WTC11 (cell line): Measurements from ENCODE around the gene TUBE1. TPM values are rescaled to one million over a fixed set of nuclear protein-coding genes. Genes with fewer than 3 reads are reported as not detected.

ENCODE experiments used
- ATAC-seq: fragments of 200-7000 bp; cut with Tn5 transposase; 2 replicates; pipeline ENCODE4 v1.10.0; 2021; ENCODE audit warnings: mild to moderate bottlenecking, moderate library complexity
- CTCF ChIA-PET: fragments of 300-600 bp; sonication (Branson Sonifier 250); formaldehyde crosslinking; loops from one replicate; lab custom pipeline; 2021; ENCODE audit warnings: antibody characterized with exemption; lab: Charles Lee
- POLR2A ChIA-PET: fragments of 350-600 bp; sonication (Branson Sonifier 250); formaldehyde crosslinking; loops from one replicate; lab custom pipeline; 2021; ENCODE audit warnings: antibody characterized with exemption; lab: Charles Lee
- DNase-seq: peaks from one replicate; pipeline ENCODE4 v3.0.0; 2021; ENCODE audit warnings: low spot score
- H3K27ac Mint-ChIP-seq: 2 replicates; pipeline ENCODE4 v1.8.0; 2021; ENCODE audit warnings: mixed read lengths
- H3K27me3 Mint-ChIP-seq: 2 replicates; pipeline ENCODE4 v1.8.0; 2021; ENCODE audit warnings: low read depth, mild to moderate bottlenecking, moderate library complexity, mixed read lengths
- H3K36me3 Mint-ChIP-seq: 2 replicates; pipeline ENCODE4 v1.8.0; 2021; ENCODE audit warnings: mixed read lengths
- H3K4me1 Mint-ChIP-seq: 2 replicates; pipeline ENCODE4 v1.8.0; 2022; ENCODE audit warnings: mixed read lengths
- H3K4me3 Mint-ChIP-seq: 2 replicates; pipeline ENCODE4 v1.8.0; 2021; ENCODE audit warnings: mild to moderate bottlenecking, moderate library complexity, mixed read lengths
- H3K9me3 Mint-ChIP-seq: 2 replicates; pipeline ENCODE4 v1.8.0; 2021; ENCODE audit warnings: mixed read lengths
- ETV6 ChIP-seq: sonication (generic); formaldehyde crosslinking; IDR thresholded peaks from 2 replicates; pipeline ENCODE4 v1.8.1; 2022; ENCODE audit warnings: mild to moderate bottlenecking, missing genetic modification reagents
- GABPB1 ChIP-seq: sonication (generic); formaldehyde crosslinking; IDR thresholded peaks from 2 replicates; pipeline ENCODE4 v1.8.1; 2023; ENCODE audit warnings: mild to moderate bottlenecking, missing genetic modification reagents
- GTF2I ChIP-seq: fragments of 250-450 bp; sonication (Bioruptor Pico); conservative IDR thresholded peaks from 2 replicates; pipeline ENCODE4 v1.4.0; 2021; ENCODE audit warnings: mild to moderate bottlenecking
- JUN ChIP-seq: sonication (generic); formaldehyde crosslinking; IDR thresholded peaks from 2 replicates; pipeline ENCODE4 v1.8.0; 2023; ENCODE audit warnings: mild to moderate bottlenecking, missing genetic modification reagents
- MXD4 ChIP-seq: fragments of 250-450 bp; sonication (Bioruptor Pico); IDR thresholded peaks from 2 replicates; pipeline ENCODE4 v1.8.0; 2021; ENCODE audit warnings: mild to moderate bottlenecking, moderate library complexity, borderline replicate concordance
- NFATC4 ChIP-seq: fragments of 250-450 bp; sonication (Bioruptor Pico); IDR thresholded peaks from 2 replicates; pipeline ENCODE4 v1.9.0; 2021; ENCODE audit warnings: mild to moderate bottlenecking
- NR1H2 ChIP-seq: sonication (generic); formaldehyde crosslinking; IDR thresholded peaks from 2 replicates; pipeline ENCODE4 v1.9.0; 2021; ENCODE audit warnings: mild to moderate bottlenecking, moderate library complexity, missing genetic modification reagents
- RELA ChIP-seq: sonication (generic); formaldehyde crosslinking; IDR thresholded peaks from 2 replicates; pipeline ENCODE4 v1.8.1; 2022; ENCODE audit warnings: missing genetic modification reagents, mild to moderate bottlenecking, borderline replicate concordance
- ZNF121 ChIP-seq: sonication (generic); formaldehyde crosslinking; IDR thresholded peaks from 2 replicates; pipeline ENCODE4 v1.8.0; 2023; ENCODE audit warnings: missing genetic modification reagents
- ZNF219 ChIP-seq: sonication (generic); formaldehyde crosslinking; IDR thresholded peaks from 2 replicates; pipeline ENCODE4 v1.8.0; 2023; ENCODE audit warnings: missing genetic modification reagents, mild to moderate bottlenecking, borderline replicate concordance
- ZNF232 ChIP-seq: sonication (generic); formaldehyde crosslinking; IDR thresholded peaks from 2 replicates; pipeline ENCODE4 v1.8.0; 2022; ENCODE audit warnings: mild to moderate bottlenecking, missing genetic modification reagents
- ZNF263 ChIP-seq: sonication (generic); formaldehyde crosslinking; IDR thresholded peaks from 2 replicates; pipeline ENCODE4 v1.8.1; 2022; ENCODE audit warnings: low read depth, mild to moderate bottlenecking, moderate library complexity, missing genetic modification reagents
- total RNA-seq: library from RNA; stranded (reverse); gene quantifications from 3 replicates; pipeline ENCODE4 v1.2.3, GENCODE V29; 2021
- TF ChIP-seq, protein P1 (sequence below): fragments of 250-450 bp; sonication (Bioruptor Pico); conservative IDR thresholded peaks from 2 replicates; pipeline ENCODE4 v1.9.0; 2021; ENCODE audit warnings: mild to moderate bottlenecking
- TF ChIP-seq, protein P2 (sequence below): sonication (generic); formaldehyde crosslinking; IDR thresholded peaks from 2 replicates; pipeline ENCODE4 v1.8.1; 2023; ENCODE audit warnings: mild to moderate bottlenecking, missing genetic modification reagents
- TF ChIP-seq, protein P3 (sequence below): sonication (generic); formaldehyde crosslinking; IDR thresholded peaks from 2 replicates; pipeline ENCODE4 v1.8.1; 2022; ENCODE audit warnings: mild to moderate bottlenecking, moderate library complexity, missing genetic modification reagents
- TF ChIP-seq, protein P4 (sequence below): fragments of 250-450 bp; sonication (Bioruptor Pico); IDR thresholded peaks from 2 replicates; pipeline ENCODE4 v1.9.0; 2021; ENCODE audit warnings: mild to moderate bottlenecking, borderline replicate concordance
- TF ChIP-seq, protein P5 (sequence below): sonication (generic); formaldehyde crosslinking; conservative IDR thresholded peaks from 2 replicates; pipeline ENCODE4 v1.8.1; 2023; ENCODE audit warnings: mild to moderate bottlenecking, low read depth, missing genetic modification reagents, moderate library complexity
- TF ChIP-seq, protein P6 (sequence below): sonication (generic); formaldehyde crosslinking; IDR thresholded peaks from 2 replicates; pipeline ENCODE4 v1.8.1; 2022; ENCODE audit warnings: missing genetic modification reagents, borderline replicate concordance

The TUBE1 gene
- total RNA-seq, 1 experiment from 2014 or later: 16.9 TPM

DNA sequence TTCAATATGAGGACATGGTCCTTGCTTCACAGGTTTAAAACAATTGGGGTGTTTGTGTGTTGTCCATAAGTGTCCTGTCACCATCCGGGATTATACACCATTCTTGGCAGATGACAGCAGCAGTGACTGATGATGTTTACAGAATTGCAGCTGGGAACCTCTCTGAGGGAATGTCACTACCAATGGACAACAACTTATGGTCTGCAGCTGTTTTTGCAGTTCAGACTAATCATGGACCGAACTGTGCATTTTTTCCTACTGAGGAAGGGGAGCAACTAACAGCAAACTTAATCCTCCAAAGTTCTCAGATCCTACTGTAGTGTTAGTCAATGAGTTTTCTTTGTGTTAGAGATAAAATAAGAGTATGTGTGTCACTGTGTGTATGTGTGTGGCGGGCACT, 26.1 kb upstream of the TUBE1 start (continued):
- TF ChIP-seq GTF2I (CRISPR knock-in tag) (no peak), MXD4 (CRISPR knock-in tag) (no peak)

DNA sequence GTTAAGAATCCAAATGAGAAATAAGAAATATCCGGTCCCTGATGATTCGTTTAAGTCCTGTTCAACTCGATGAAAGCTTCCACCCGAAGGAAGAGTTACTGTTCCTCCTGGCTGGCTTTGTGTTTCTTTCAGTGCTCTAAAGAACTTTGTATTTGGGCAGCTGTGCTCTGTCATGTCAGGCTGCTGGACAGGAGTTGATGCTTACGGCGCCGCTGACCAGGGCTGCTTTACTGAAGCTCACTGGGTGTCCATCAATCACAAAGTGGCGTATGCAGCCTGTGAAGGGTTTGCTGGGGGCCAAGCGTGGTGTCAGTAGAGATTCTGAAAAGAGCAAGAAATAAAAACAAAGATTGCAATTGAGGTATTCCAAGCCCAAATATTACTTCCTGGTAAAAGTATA, 22.0 kb upstream of the TUBE1 start:
- peaks cover 17% of the 10 kb centered on the region for H3K9me3 Mint-ChIP-seq
- ChIA-PET CTCF (no interaction called here), POLR2A (no interaction called here)
- ATAC-seq (no peak), DNase-seq (no peak)
- no peak overlapping the region for H3K4me3 Mint-ChIP-seq
- TF ChIP-seq NFATC4 (CRISPR knock-in tag): no peak
- TF ChIP-seq ZNF219 (CRISPR knock-in tag): no peak
- TF ChIP-seq, protein P1, sequence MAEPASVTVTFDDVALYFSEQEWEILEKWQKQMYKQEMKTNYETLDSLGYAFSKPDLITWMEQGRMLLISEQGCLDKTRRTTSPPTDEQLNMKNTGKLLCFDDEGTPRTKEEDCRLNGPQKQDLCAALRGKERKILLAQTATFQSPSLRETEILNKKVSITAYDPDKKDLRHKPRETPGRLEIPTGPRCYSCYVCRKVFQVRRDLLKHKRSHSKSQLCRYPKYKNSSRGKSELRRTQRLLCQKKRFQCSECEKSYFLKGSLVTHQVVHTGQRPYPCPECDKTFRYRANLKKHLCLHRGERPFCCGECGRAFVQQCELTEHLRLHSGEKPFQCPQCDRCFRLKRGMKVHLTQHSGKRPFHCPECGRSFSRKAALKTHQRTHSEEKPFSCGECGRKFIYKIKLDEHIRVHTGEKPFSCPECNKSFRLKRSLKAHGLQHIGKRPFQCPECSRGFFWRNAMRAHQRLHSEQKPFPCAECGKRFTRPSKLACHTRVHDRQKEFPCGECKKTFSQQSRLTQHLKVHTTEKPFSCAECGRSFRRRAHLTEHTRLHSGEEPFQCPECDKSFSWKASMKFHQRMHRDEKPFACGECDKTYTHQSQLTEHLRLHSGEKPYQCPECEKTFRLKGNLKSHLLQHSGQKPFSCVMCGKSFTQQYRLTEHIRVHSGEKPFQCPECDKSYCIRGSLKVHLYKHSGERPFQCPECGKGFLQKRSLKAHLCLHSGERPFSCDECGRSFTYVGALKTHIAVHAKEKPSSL (CRISPR knock-in tag): no peak
- TF ChIP-seq ZNF232: no peak
- H3K36me3 Mint-ChIP-seq: peaks cover 14% of the 10 kb centered on the region
- no peaks in the 10 kb centered on the region for H3K27me3 Mint-ChIP-seq
- no peak overlapping the region for H3K27ac Mint-ChIP-seq
- H3K4me1 Mint-ChIP-seq: peaks cover 3% of the 10 kb centered on the region; the same call in 1 of the 2 replicates

DNA sequence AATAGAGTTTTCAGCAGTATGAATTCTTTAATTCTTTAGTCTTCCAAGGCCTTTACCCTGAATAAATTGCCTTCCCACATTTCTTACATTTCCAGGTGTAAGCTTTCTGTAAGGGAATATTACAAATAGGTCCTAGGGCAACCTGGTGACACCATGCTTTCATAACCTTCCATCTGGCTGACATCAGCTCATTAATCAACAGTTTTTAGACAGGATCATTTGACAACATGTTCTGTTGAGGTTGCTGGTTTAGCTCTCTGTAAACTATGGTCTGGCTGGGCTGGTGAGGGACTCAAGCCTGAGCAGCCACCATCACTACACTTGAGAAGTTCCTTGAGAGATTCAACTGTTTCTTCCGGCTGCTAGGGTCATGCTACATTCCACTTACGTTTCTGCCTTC, 19.3 kb upstream of the TUBE1 start:
- POLR2A ChIA-PET: no interaction called here
- H3K27me3 Mint-ChIP-seq: no peaks in the 10 kb centered on the region
- TF ChIP-seq, protein P2, sequence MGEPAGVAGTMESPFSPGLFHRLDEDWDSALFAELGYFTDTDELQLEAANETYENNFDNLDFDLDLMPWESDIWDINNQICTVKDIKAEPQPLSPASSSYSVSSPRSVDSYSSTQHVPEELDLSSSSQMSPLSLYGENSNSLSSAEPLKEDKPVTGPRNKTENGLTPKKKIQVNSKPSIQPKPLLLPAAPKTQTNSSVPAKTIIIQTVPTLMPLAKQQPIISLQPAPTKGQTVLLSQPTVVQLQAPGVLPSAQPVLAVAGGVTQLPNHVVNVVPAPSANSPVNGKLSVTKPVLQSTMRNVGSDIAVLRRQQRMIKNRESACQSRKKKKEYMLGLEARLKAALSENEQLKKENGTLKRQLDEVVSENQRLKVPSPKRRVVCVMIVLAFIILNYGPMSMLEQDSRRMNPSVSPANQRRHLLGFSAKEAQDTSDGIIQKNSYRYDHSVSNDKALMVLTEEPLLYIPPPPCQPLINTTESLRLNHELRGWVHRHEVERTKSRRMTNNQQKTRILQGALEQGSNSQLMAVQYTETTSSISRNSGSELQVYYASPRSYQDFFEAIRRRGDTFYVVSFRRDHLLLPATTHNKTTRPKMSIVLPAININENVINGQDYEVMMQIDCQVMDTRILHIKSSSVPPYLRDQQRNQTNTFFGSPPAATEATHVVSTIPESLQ (CRISPR knock-in tag): no peak
- no peak for TF ChIP-seq ZNF121 (CRISPR knock-in tag)
- TF ChIP-seq ETV6 (CRISPR knock-in tag): no peak
- TF ChIP-seq ZNF263 (CRISPR knock-in tag): no peak
- TF ChIP-seq RELA (CRISPR knock-in tag): no peak
- no peak for TF ChIP-seq MXD4 (CRISPR knock-in tag)
- TF ChIP-seq, protein P3, sequence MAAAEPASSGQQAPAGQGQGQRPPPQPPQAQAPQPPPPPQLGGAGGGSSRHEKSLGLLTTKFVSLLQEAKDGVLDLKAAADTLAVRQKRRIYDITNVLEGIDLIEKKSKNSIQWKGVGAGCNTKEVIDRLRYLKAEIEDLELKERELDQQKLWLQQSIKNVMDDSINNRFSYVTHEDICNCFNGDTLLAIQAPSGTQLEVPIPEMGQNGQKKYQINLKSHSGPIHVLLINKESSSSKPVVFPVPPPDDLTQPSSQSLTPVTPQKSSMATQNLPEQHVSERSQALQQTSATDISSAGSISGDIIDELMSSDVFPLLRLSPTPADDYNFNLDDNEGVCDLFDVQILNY (CRISPR knock-in tag): no peak
- no peak for TF ChIP-seq GABPB1 (CRISPR knock-in tag)
- TF ChIP-seq, protein P4, sequence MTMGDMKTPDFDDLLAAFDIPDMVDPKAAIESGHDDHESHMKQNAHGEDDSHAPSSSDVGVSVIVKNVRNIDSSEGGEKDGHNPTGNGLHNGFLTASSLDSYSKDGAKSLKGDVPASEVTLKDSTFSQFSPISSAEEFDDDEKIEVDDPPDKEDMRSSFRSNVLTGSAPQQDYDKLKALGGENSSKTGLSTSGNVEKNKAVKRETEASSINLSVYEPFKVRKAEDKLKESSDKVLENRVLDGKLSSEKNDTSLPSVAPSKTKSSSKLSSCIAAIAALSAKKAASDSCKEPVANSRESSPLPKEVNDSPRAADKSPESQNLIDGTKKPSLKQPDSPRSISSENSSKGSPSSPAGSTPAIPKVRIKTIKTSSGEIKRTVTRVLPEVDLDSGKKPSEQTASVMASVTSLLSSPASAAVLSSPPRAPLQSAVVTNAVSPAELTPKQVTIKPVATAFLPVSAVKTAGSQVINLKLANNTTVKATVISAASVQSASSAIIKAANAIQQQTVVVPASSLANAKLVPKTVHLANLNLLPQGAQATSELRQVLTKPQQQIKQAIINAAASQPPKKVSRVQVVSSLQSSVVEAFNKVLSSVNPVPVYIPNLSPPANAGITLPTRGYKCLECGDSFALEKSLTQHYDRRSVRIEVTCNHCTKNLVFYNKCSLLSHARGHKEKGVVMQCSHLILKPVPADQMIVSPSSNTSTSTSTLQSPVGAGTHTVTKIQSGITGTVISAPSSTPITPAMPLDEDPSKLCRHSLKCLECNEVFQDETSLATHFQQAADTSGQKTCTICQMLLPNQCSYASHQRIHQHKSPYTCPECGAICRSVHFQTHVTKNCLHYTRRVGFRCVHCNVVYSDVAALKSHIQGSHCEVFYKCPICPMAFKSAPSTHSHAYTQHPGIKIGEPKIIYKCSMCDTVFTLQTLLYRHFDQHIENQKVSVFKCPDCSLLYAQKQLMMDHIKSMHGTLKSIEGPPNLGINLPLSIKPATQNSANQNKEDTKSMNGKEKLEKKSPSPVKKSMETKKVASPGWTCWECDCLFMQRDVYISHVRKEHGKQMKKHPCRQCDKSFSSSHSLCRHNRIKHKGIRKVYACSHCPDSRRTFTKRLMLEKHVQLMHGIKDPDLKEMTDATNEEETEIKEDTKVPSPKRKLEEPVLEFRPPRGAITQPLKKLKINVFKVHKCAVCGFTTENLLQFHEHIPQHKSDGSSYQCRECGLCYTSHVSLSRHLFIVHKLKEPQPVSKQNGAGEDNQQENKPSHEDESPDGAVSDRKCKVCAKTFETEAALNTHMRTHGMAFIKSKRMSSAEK: no peak
- no peak for TF ChIP-seq JUN (CRISPR knock-in tag)
- no peak for TF ChIP-seq NR1H2 (CRISPR knock-in tag)
- TF ChIP-seq, protein P5, sequence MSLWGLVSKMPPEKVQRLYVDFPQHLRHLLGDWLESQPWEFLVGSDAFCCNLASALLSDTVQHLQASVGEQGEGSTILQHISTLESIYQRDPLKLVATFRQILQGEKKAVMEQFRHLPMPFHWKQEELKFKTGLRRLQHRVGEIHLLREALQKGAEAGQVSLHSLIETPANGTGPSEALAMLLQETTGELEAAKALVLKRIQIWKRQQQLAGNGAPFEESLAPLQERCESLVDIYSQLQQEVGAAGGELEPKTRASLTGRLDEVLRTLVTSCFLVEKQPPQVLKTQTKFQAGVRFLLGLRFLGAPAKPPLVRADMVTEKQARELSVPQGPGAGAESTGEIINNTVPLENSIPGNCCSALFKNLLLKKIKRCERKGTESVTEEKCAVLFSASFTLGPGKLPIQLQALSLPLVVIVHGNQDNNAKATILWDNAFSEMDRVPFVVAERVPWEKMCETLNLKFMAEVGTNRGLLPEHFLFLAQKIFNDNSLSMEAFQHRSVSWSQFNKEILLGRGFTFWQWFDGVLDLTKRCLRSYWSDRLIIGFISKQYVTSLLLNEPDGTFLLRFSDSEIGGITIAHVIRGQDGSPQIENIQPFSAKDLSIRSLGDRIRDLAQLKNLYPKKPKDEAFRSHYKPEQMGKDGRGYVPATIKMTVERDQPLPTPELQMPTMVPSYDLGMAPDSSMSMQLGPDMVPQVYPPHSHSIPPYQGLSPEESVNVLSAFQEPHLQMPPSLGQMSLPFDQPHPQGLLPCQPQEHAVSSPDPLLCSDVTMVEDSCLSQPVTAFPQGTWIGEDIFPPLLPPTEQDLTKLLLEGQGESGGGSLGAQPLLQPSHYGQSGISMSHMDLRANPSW (CRISPR knock-in tag): no peak
- TF ChIP-seq, protein P6, sequence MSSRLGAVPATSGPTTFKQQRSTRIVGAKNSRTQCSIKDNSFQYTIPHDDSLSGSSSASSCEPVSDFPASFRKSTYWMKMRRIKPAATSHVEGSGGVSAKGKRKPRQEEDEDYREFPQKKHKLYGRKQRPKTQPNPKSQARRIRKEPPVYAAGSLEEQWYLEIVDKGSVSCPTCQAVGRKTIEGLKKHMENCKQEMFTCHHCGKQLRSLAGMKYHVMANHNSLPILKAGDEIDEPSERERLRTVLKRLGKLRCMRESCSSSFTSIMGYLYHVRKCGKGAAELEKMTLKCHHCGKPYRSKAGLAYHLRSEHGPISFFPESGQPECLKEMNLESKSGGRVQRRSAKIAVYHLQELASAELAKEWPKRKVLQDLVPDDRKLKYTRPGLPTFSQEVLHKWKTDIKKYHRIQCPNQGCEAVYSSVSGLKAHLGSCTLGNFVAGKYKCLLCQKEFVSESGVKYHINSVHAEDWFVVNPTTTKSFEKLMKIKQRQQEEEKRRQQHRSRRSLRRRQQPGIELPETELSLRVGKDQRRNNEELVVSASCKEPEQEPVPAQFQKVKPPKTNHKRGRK (CRISPR knock-in tag): no peak

More for the DNA sequence above, 19.3 kb upstream of the TUBE1 start:
- no peak for DNase-seq
- Mint-ChIP-seq H3K9me3 (peaks cover 17% of the 10 kb centered on the region), H3K27ac (no peak overlapping the region), H3K4me1 (peaks cover 18% of the 10 kb centered on the region), H3K4me3 (no peak overlapping the region), H3K36me3 (peaks cover 23% of the 10 kb centered on the region)
- CTCF ChIA-PET: no interaction called here
- no peak for ATAC-seq
